Measurements from ENCODE around the gene GRIN2A.

GRIN2A gene

DNA sequence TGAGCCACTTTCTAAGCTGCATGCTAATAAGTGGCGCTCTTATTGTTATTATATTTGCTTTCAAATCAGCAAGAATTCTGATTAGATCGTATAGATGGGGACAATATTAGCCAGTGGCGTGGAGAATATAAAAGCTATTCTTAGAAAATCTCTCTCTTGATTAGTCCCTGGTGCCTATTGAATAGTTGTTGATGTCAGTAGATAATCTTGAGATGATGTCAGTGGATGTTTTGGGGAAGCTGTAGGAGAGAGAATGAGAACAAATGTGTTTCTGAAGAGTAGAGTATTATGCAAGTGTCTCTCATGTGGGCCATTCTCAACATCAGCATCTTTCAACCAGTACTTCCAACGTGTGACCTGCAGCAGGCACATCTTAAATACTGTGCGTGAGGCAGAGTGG is 445.7 kb downstream of the GRIN2A start:
- no peak for DNase-seq

DNA sequence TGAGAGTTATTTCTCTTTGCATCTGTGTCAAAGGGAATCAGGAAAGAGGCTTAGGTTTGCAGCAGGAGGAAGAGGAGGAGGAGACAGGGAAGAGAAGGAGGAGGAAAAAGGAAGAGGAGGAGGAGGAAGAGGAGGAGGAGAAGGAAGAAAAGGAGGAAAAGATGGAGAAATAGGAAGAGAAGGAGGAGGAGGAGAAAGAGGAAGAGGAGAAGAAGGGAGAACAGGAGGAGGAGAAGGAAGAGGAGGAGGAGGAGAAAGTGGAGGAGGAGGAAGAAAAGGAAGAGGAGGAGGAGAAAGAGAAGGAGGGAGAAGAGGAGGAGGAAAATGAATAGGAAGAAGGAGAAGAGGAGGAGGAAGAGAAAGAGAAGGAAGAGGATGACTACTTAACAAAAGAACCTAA is 459.1 kb downstream of the GRIN2A start:
- no peak for DNase-seq

DNA sequence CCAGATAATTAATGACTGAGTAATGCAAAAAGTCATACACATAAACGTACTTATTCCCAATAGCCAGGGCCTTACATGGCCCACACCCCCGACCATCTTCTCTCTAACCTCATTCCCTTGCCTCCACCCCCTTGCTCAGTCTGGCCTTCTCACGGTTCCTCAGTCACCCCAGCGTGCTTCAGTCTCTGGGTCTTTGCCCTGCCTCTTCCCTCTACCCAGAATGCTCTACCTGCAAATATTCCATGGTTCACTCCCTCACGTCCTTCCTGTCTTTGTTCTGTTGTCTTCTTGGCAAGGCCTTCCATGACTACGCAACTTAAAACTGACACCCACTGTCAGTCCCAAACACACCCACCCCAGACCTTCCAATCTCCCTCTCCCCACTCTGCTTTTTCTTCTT is 468.3 kb downstream of the GRIN2A start:
- no peak for DNase-seq

DNA sequence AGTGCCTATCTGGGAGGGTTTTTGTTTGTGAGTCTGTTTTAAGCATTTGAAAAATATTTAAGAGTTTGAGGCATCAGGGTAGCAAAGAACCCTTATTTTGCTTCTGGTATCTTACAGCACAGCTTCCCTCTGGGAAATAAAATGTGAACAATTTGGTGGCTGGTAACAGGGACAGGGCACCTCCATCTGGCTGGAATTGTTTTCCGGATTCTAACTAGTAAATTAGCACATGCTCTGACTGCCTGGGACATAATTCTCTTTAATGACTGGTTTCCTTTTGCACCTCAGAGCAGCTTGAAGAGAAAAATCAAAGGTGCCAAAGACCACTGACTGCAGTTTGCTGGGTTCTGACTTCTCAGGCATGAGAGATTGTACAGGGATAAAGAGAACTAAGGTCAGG is 469.1 kb downstream of the GRIN2A start:
- DNase-seq, result no peak

DNA sequence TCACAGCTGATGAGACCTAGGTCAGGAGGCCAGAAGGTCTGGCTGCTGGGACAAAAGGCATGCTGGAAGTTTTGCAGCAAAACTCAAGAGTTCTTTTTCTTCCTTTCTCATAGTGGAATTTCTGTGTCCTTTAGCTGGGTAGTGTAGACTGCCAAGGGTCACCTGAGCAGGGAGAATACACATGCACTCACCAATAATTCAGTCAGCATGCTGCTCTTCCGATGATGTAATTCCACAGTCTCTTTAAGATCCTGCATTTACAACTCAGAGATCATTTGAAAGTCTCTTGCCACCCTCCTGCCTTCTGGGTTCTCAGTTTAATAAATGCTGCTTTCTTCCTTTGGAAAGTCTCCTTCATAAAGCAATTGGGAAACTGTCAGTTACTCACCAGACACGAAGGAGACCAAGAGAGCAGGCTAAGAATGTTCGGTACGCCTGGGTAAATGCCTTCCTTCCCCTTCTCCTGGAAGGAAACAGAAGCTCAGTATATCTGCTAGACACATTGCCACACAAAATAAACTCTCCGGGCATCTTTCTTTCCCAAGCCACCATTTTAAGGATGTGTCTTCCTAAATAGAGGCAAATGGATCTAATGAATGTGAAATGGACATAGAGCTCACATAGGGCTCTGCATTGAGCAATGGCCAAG is 473.1 kb downstream of the GRIN2A start:
- no peak for DNase-seq

DNA sequence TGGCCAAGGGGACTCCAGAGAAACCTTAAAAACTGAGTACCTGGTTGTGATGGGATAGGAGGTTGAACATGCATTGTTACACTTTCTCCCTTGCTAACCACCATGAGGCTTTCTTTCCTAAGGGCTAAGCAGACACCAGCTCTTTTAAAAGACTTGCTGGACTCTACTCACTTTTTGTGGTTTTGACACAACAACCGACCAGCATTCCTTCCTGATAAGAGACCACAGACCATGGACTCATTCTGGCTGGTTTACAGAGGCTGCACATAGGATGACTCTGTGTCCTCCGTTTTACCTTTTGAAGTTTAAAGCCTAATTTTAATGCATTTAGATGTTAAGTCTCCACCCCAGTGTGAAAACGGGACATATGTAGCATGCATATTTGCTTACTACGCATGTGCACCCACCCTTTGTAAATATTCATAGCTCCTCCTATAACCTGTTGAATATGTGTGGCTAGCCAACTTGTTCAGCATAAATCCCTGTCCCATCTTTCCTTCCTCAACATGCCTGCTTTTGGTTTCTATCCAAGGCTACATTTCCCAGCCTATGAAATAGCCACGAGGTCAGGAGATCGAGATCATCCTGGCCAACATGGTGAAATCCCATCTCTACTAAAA is 475.9 kb downstream of the GRIN2A start:
- DNase-seq, result no peak

DNA sequence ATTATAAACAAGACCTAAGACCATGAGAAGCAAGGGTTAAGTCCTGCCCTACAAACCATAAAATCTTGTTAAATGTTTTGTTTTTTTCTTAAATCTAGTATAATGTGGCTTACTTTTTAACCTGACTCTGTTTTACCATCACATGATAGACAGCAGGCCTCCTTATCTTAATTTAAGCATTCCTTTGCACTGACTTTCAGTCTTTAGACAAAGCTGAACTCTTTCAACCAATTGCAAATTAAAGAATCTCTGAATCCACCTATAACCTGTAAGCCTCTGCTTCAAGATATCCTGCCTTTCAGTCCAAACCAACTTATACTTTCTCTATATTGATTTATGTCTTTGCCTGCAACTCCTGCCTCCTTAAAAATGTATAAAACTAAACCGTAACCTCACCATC is 478.5 kb downstream of the GRIN2A start:
- no peak for DNase-seq
